GM21529 (cell line): ENCODE results near the gene GMDS.
"Not testable (repeated sequence)": the region's sequence is repeated elsewhere in the genome, so short reads cannot be mapped to it uniquely, and the experiment has no call there.

Source experiments
- ATAC-seq: cut with Tn5 transposase; IDR thresholded peaks from one replicate; pipeline ENCODE4 v1.9.1; 2021; ENCODE audit not compliant: unreplicated experiment

GMDS gene

DNA sequence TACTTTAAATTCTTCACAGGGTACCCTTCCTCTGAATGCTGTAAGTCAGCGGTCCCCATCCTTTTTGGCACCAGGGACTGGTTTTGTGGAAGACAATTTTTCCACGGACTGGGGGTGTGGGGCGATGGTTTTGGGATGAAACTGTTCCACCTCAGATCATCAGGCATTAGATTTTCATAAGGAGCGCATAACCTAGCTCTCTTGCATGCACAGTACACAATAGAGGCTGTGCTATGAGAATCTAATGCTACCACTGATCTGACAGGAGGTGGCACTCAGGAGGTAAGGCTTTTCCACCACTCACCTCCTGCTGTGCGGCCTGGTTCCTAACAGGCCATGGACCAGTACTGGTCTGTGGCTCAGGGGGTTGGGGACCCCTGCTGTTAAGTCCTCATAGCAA lies 399.9 kb downstream of the GMDS start:
- ATAC-seq: not testable (repeated sequence)

DNA sequence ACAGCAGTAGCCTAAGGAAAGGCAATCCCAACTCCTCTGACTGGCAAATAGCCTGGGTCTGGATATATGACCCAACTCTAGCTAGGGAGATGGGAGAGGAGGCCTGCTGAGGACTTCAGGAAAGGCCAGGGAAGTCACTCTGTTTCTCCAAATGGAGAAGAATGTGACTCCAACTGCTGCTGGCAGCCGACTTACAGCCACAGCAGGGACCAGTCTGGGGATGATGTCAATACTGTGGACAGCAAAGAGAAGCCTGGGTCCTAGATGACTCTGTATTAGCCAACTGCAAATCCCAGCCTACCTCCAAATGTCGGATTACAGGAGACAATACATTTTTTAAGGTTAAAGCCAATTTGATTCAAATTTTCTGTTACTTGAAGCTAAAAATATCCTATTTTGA lies 403.1 kb downstream of the GMDS start:
- no peak for ATAC-seq

DNA sequence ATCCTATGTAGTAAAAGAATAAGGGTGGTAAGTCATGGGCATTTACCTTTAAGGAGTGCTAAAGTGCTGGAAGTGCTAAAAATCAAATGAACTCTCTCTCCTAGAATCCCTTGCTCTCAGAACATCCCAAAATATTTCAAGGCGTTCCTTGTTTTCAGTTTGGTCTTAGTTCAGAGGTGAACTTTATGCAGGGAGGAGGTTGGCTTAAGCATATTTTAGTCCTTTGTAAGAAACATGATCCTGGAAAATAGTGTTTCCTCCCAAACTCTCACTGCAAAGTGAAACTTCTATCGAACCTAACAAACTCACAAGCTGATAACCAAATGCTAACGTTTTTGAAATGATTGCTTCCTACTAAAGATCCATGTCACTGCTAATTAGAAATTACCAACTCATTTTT lies 404.3 kb downstream of the GMDS start:
- ATAC-seq: no peak

DNA sequence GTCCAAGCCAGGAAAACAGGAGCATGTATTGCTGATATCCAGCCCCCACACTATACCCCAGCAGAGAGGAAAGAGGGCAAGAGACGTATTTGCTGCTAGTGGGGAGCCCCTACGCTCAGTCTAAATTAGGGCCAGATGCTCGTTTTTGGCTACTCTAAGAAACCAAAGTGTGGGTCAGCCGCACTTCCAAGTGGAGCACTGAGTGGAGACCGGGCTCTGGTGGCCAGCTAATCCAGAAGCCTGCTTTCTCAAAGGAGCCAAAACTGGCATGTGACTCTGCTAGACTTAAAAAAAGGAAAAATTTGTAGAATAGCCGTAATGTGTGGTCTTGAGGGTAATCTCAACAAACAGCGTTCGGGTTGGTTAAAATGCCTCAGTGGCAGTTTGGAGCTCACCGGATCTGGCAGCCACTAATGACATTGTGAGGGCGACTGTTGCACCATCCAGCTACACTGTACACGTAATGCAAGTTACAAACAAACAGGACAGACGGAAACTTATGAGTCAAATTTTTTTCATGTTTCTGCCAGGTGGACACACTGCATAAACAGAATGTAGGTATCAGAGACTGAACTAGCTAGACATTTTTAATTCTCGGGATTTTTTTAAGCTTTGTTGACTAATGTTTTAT lies 404.8 kb downstream of the GMDS start:
- ATAC-seq: no peak

DNA sequence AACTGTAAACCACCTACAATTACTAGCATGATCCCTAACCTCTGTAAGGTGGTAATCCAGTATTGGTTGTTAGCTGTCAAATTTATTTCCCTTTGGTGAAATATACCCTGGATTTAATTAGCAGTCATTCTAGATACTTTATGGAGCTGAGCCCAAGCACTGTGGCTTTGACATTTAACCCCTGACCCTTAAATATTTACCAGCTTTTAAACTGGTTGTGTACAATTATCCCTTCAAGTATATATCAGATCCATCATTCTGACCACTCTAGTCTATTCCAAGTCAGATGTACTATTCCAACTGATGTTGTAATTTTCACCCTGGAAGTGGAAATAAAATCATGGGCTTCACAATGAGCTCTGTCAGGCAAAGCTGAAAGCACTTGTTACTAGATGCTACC lies 406.0 kb downstream of the GMDS start:
- no peak for ATAC-seq

DNA sequence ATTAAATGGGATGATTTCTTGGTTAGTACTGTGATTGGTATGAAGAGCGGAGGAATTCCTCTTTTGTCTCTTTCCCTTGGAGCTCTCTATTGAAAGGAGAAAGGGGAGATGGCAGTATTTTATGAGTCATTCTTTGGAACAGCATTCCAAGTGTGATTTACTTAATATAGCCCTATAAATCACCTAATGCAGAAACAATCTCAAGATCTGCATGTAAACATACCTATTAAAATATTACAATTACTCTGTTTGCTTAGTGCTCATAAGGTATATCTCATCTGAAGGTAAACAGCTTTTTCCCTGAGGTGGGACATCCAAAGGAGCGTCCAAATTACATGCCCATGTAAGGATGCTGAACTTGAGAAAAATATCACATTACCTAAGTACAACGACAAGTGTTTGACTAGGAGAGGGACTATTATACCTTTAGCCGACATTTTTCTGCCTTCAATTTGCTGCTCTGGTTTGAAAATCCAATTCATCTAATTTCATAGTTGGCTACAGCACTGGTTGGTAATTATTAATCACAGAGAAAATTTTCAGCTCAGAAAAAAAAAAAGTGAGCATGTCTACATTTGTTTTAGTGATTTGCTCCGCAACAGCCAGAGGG lies 406.7 kb downstream of the GMDS start:
- ATAC-seq: no peak

DNA sequence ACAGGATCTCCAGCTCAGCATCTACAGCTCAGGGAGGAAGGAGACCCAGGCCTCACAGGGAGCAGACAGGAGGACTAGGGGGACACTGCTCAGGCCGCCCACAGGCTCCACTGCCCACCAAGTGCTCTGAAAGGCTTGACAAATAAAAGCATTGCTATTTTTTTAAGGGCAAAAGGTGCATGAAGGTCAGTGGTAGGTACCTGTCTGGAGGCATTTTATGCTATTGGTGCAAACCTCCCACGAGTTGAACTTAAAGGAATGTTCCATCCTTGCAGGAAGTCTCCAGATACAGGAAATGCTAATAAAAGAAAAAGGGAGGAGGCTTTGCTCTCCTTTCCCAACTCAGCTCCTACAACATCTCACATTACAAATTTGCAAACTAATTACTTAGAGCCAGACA lies 407.6 kb downstream of the GMDS start:
- ATAC-seq: no peak

DNA sequence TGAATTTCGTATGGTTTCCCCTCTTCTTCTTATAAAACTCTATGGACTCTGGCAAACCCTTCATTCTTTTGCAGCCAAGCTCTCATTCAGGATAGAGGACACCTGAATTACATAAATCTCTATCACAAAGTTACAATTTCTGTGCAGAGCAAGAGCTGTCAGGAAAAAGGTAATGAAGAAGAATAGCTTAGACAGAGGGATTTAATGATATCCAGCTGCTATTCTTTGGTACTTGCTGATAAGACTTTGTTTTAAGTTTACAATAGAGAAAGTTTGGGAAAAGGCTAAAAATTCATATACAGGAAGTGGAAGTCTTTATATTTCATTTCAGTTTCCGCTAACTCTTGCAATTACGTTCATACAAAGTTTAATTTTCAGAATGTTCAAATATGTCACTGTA lies 408.7 kb downstream of the GMDS start:
- no peak for ATAC-seq

DNA sequence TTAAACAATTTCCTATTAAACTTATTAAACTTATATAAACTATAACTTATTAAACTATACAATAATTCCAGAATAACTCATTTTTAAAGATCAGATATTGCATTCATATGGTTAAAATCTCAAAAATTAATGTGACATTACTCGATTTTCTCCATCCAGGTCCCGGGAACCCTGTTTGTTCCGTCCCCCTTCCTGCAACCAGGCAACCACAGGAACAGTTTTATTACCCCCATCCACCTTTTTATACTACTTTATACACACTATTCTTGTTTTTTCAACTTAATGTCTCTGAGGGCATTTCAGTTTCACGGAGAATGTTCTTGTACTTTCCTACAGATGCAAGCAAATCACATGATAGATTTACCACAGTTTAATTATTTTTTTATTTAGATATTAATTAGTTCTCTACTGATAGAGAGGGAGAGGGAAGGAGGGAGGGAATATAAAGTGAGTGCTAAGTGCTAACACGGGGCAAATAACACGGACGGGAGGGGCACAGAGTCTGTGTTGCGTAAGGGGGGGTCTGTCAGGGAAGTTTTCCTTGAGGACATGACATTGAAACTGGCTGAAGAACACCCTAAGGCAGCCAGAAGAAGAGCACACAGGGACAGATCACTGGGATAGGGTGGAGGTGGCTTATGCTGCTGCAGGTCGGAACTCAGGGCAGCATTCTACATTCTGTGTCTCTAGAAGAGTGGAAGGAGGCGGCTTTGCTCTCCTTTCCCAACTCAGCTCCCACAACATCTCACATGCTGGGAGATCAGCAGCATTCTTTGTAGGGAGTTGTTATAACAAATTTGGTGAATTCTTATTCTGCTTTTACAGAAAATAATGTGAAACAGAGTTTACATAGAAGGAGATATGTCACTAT lies 410.5 kb downstream of the GMDS start:
- no peak for ATAC-seq

DNA sequence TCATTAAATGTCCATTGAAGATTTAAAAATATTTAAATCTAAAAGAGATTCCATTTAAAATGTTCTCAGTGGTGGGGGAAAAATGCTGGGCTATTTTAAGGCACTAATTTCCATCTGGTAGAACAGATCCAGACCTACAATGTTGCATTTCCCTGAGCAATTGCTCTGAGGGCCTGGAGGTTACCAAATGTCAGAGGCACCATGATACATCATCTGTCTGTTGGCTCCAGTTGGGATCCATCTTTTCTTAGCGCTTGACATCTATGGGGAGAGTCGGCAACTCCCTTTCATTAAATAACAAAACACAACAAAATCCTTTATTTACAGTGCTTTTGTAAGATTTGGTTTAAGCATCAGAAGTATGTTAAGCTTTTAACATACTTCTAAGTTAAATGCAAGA lies 411.2 kb downstream of the GMDS start:
- ATAC-seq: no peak

DNA sequence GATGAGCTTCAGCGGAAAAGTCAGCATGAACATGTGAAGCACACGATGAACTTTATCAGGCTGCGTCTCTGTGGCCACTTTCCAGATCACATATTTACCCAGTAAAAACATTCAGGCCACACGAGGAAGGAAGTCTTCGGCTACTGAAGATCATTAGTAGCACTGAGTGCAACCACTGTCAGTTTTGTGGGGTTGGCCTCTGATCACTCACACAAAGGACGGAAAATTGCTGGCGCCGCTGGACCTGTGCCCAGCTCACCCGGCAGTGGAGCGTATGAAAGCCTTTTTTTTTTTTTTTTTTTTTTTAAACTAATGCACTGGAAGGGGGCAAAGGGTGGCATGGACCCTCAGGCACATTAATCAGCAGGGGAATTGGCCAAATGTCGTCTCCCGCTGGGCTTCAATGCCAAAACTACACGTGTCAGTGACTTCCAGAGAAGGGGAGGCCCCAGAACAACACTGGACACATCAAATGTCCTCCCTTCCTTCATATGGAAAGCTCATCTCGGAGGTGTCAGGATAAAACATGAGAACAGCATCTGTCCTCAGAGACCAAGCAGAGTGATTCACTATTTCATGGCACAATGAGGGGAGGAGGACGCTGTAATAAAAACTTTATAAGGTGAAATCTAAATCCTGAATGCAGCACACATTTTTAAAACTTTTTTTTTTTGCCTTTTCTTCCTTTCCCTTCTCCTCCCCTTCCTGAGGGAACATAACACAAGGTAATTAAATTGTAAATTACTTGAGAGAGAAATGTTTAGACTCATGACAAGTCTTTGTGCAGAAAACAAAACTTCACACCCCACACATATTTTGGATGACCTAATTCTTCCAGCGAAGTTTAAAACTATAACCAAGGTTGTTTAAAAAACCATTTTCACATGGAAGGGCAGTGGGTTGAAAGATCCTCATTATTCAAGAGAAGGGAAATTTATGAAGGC lies 412.3 kb downstream of the GMDS start:
- no peak for ATAC-seq

DNA sequence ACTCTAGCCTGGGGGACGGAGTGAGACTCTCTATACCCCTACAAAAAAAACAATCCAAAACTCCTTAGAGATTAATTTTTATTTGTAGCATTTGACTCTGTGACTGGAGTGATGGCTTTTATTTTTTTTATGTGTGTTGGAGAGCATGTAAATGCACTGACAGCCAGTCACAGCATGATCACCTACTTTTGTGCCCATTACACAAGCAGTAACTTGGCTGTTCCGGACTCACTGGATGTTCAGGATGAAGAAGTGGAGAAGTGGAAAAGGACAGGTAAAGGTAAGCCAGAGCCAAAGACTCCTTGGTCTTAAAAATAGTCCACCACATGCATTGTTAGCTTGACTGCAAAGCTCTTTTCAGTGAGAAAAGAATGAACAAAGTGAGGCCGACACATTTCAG lies 413.0 kb downstream of the GMDS start:
- no peak for ATAC-seq

DNA sequence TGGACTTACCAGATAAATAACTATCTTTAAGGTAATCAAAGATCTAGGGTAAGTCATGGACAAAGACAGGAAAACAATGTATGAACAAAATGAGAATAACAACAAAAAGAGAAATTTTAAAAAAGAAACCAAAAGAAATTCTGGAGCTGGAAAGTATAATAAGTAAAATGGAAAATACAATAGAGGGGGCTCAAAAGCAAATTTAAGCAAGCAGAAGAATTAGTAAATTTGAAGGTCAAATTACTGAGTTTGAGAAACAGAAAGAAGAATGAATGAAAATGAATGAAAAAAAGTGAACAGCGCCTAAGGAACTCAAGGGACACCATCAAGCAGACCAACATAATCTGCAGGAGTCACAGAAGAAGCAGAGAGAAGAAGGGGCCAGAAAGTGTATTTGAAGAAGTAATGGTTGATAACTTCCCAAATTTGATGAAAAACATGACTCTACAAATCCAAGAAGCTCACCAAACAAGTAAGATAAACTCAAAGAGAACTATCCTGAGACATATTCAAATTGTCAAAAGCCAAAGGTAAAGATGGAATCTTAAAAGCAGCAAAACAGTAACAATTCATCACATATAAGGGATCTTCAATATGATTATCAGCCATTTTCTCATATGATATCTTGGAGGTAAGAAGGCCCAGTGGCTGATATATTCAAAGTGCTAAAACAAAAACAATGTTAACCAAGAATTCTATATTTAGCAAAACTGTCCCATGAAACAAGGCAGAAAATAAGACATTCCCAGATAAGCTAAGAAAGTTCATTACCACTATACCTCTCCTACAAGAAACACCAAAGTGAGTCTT lies 417.2 kb downstream of the GMDS start:
- ATAC-seq: no peak

DNA sequence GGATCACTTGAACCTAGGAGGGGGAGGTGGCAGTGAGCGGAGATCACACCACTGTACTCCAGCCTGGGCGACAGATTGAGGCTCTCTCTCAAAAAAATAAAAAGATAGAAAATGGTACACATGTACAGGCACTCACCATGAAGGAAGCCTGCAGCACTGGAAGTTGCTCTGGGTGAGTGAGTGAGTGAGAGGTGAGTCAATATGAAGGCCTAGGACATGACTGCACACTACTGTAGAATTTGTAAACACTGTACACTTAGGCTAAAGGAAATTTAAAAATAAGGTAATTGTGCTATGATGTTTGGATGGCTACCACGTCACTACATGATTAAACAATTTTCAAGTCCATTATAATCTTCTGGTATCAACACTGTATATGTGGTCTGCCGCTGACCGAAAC lies 419.5 kb downstream of the GMDS start:
- no peak for ATAC-seq

DNA sequence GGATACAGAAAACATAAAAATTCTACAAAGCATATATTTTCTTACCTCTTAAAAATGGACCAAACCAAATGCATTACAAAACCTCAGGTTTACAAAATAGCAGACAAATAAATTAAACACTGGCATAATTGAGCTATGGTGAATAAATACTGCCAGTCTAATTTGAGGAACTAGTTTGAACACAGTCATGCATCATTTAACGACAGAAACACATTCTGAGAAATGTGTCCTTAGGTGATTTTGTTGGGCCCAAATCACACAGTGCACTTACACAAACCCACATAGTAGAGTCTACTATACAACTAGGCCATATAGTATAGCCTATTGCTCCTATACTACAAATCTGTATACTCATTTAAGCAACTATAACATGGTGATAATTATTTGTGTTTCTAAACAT lies 420.1 kb downstream of the GMDS start:
- no peak for ATAC-seq

DNA sequence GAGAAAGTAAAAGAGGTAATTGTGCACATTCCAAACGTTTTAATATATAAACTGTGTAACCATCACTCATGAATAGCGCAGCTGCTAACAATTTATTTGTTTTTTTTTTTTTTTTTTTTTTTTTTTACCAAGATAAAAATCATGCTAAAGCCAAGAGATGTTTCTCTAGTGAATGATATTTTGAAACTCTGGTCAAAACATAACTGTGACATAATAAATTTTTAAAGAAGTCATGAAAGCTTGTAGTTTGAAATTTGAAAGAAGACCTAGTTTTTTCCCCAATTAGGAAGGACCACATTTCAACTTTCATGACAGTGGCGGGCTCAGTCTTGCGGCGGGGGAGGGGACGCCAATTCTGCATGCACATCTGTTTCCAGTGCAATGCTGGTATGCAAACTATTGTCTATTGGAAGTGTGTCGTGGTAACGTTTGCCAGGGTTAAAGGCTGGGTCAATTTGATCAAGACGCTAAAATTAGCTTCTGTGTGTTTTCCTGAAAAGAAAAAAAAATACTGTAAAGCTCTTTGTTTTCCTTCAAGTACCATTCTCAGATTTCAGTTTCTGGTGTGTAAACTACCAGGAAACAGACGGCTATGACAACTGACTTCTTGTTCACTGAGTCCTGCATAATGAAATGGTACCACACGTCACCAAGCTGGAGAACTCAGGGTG lies 423.8 kb downstream of the GMDS start:
- ATAC-seq: no peak

DNA sequence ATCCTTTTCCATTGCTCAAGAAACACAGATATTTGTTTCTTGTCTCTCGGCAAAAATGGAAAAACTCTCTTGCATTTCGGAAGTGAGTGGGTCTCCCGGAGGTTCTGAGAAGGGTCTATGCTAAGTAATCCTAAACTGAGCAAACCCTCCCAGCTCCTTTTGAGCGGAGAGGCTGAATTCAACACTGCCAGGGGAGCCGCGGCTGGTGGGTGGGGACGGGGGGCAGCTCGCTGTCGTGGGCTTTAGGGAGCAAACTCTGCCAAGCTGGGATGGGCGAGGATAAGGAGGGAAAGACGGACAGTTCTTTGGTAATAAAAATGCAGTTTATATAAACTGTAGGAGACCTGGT lies 424.3 kb downstream of the GMDS start:
- ATAC-seq: no peak

DNA sequence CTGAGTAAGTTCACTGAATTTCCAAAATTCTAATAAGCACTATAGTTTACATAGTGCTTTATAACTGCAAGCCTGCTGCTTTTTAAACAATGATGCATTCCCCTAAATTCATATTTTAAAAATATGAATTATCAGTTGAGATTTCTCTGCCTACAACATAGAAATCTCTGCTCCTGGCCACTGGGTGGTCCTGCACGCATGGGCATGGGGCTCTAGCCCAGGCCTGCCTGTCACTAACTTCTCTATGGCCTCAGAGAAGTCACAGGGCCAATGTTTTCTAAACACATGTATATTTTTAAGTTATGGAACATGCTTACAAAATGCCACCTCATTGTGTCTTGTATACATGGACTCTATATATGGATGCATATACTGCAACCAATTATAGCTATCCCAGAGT lies 424.7 kb downstream of the GMDS start:
- no peak for ATAC-seq

DNA sequence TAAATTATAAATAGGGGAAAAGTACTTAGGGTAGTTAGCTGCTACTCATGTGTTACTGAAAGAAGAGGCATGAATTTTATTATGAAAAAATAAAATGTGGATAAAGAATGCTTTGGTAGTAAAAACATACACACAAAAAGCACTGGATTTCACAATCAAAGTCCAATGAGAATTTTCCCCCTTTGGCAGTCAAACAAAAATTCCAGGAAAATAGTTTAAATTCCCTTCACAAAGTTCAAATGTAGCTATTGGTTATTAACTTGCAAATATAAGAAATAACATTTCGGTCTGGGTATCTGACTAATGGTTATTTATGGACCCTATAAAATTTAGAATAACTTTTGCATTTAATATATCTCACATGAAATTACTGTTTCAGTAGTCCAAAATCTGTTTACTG lies 425.2 kb downstream of the GMDS start:
- ATAC-seq: no peak

DNA sequence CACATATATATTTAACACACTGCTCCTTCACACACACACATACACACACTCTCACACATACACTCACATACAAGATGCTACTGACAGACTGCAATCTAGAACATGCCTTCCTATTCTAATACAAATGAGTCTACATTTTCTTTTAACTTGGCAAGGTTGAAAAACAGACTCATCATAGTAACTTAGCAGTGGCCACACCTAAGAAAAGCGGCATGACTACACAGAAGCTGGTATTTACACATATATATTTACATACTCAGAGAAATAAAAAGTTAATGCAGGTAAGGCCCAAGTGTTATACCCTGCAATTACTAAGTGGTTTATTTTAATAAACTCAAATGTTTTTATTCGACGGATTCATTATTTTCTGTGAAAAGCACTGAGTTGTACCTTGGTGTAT lies 426.4 kb downstream of the GMDS start:
- no peak for ATAC-seq
